OCI-LY7 (cell line): ENCODE results near the gene NUDT14.

Experiments used
- CTCF ChIP-seq: fragments of 200-600 bp; sonication (generic); conservative IDR thresholded peaks from 2 replicates; pipeline ENCODE4 v1.5.1; 2014; ENCODE audit warnings: mild to moderate bottlenecking, antibody characterized with exemption, low read length, moderate library complexity, mixed read lengths
- EZH2phosphoT487 ChIP-seq: fragments of 200-600 bp; sonication (generic); IDR thresholded peaks from 2 replicates; pipeline ENCODE4 v1.6.1; 2018; ENCODE audit warnings: low read depth, borderline replicate concordance, mild to moderate bottlenecking, mixed run types, antibody characterized with exemption, low read length, moderate library complexity, mixed read lengths

- no peak for TF ChIP-seq CTCF
- no peak for TF ChIP-seq EZH2phosphoT487
Observed at GRCh38 chr14:105147671-105148603, 33.2 kb downstream of the NUDT14 start.
